ENCODE data around the gene ARHGEF11.

- TF ChIP-seq CTCF (conservative IDR thresholded peaks at IDR 0.05) (no peak), ZFX (IDR thresholded peaks at IDR 0.05) (no peak)
These were observed 46.6 kb downstream of the ARHGEF11 start for GRCh38 chr1:156998840-156999500.
